OCI-LY3 (cell line): ENCODE data around the gene ELP2.

ENCODE experiments used
- H2AFZ ChIP-seq: fragments of 200-600, 300-600 bp; shearing (Covaris generic); 2 replicates; pipeline ENCODE4 v1.6.0; 2014; ENCODE audit warnings: antibody characterized with exemption, low read depth, low read length
- H3K27ac ChIP-seq: fragments of 200-600, 300-600 bp; sonication (generic); 2 replicates; pipeline ENCODE4 v1.5.1; 2014; ENCODE audit warnings: mild to moderate bottlenecking, low read length, moderate library complexity, mixed read lengths
- H3K27me3 ChIP-seq: fragments of 200-600, 300-600 bp; sonication (generic); 2 replicates; pipeline ENCODE4 v1.6.1; 2014; ENCODE audit warnings: low read depth, low read length, mixed read lengths
- H3K36me3 ChIP-seq: fragments of 200-600, 300-600 bp; sonication (generic); replicated peaks from 2 replicates; pipeline ENCODE3; 2014; ENCODE audit warnings: low read depth, low read length, mixed read lengths
- H3K4me1 ChIP-seq: fragments of 300-600, 200-600 bp; sonication (generic); 2 replicates; pipeline ENCODE4 v1.6.1; 2014; ENCODE audit warnings: low read length, mixed read lengths
- H3K4me2 ChIP-seq: fragments of 200-600, 300-600 bp; sonication (generic); 2 replicates; pipeline ENCODE4 v1.6.1; 2014; ENCODE audit warnings: low read length, mixed read lengths
- H3K4me3 ChIP-seq: fragments of 300-600, 200-600 bp; sonication (generic); 2 replicates; pipeline ENCODE4 v1.5.1; 2014; ENCODE audit warnings: antibody characterized with exemption, mild to moderate bottlenecking, low read length, moderate library complexity
- H3K79me2 ChIP-seq: fragments of 300-600, 200-600 bp; shearing (Covaris generic); 2 replicates; pipeline ENCODE4 v1.6.1; 2014; ENCODE audit warnings: mild to moderate bottlenecking, low read length, mixed read lengths
- H3K9ac ChIP-seq: fragments of 300-600, 200-600 bp; shearing (Covaris generic); 2 replicates; pipeline ENCODE4 v1.6.0; 2014; ENCODE audit warnings: mild to moderate bottlenecking, low read length, moderate library complexity
- H3K9me3 ChIP-seq: fragments of 200-600, 300-600 bp; shearing (Covaris generic); 2 replicates; pipeline ENCODE4 v1.6.1; 2014; ENCODE audit warnings: low read length, mixed read lengths; ENCODE audit not compliant: insufficient read depth
- H4K20me1 ChIP-seq: fragments of 200-600, 300-600 bp; sonication (generic); 2 replicates; pipeline ENCODE4 v1.6.1; 2016; ENCODE audit warnings: low read length, mixed read lengths; ENCODE audit not compliant: insufficient read depth
- EZH2phosphoT487 ChIP-seq: fragments of 200-600 bp; shearing (Covaris generic); IDR thresholded peaks from 2 replicates; pipeline ENCODE4 v1.6.1; 2018; ENCODE audit warnings: antibody characterized with exemption, mixed run types, low read depth
- TF ChIP-seq, protein P1 (sequence below): fragments of 200-600, 300-600 bp; sonication (generic); IDR thresholded peaks from 2 replicates; pipeline ENCODE4 v1.5.1; 2014; ENCODE audit warnings: antibody characterized with exemption, low read length, low read depth

Gene ELP2

GRCh38 chr18:36191711-36192110 is 62.0 kb downstream of the ELP2 start:
- Histone ChIP-seq H3K9ac (no peak overlapping the region), H3K79me2 (no peaks in the 10 kb centered on the region), H3K4me2 (no peak overlapping the region), H3K4me3 (no peak overlapping the region), H4K20me1 (no peaks in the 10 kb centered on the region), H2AFZ (no peak overlapping the region), H3K9me3 (no peaks in the 10 kb centered on the region), H3K27me3 (peaks cover 18% of the 10 kb centered on the region), H3K4me1 (peaks cover 11% of the 10 kb centered on the region), H3K27ac (no peak overlapping the region), H3K36me3 (no peaks in the 10 kb centered on the region)
- TF ChIP-seq EZH2phosphoT487, result no peak
- TF ChIP-seq, protein P1, sequence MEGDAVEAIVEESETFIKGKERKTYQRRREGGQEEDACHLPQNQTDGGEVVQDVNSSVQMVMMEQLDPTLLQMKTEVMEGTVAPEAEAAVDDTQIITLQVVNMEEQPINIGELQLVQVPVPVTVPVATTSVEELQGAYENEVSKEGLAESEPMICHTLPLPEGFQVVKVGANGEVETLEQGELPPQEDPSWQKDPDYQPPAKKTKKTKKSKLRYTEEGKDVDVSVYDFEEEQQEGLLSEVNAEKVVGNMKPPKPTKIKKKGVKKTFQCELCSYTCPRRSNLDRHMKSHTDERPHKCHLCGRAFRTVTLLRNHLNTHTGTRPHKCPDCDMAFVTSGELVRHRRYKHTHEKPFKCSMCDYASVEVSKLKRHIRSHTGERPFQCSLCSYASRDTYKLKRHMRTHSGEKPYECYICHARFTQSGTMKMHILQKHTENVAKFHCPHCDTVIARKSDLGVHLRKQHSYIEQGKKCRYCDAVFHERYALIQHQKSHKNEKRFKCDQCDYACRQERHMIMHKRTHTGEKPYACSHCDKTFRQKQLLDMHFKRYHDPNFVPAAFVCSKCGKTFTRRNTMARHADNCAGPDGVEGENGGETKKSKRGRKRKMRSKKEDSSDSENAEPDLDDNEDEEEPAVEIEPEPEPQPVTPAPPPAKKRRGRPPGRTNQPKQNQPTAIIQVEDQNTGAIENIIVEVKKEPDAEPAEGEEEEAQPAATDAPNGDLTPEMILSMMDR, result no peak

- Histone ChIP-seq H3K9me3 (no peaks in the 10 kb centered on the region), H3K36me3 (no peaks in the 10 kb centered on the region), H3K4me2 (no peak overlapping the region), H2AFZ (no peak overlapping the region), H3K27ac (no peak overlapping the region), H3K4me3 (no peak overlapping the region), H3K27me3 (no peaks in the 10 kb centered on the region), H3K79me2 (no peaks in the 10 kb centered on the region), H3K4me1 (no peaks in the 10 kb centered on the region), H3K9ac (no peak overlapping the region), H4K20me1 (no peaks in the 10 kb centered on the region)
- TF ChIP-seq, protein P1, result no peak
- no peak for TF ChIP-seq EZH2phosphoT487
These were observed 65.1 kb downstream of the ELP2 start for GRCh38 chr18:36194600-36195315.

- H2AFZ ChIP-seq, result no peak overlapping the region
- H3K4me1 ChIP-seq, result no peaks in the 10 kb centered on the region
- H3K4me3 ChIP-seq, result no peak overlapping the region
- no peak overlapping the region for H3K9ac ChIP-seq
- no peaks in the 10 kb centered on the region for H3K9me3 ChIP-seq
- no peak overlapping the region for H3K4me2 ChIP-seq
- no peaks in the 10 kb centered on the region for H4K20me1 ChIP-seq
- H3K27me3 ChIP-seq, result no peaks in the 10 kb centered on the region
- no peaks in the 10 kb centered on the region for H3K36me3 ChIP-seq
- H3K79me2 ChIP-seq, result no peaks in the 10 kb centered on the region
- no peak overlapping the region for H3K27ac ChIP-seq
- TF ChIP-seq EZH2phosphoT487, result no peak
- TF ChIP-seq, protein P1, result no peak
These were observed 65.9 kb downstream of the ELP2 start for GRCh38 chr18:36195427-36196122.

GRCh38 chr18:36196238-36196995 is 66.7 kb downstream of the ELP2 start:
- Histone ChIP-seq H3K9me3 (no peaks in the 10 kb centered on the region), H3K9ac (no peak overlapping the region), H3K36me3 (no peaks in the 10 kb centered on the region), H3K4me3 (no peak overlapping the region), H3K4me2 (no peak overlapping the region), H4K20me1 (no peaks in the 10 kb centered on the region), H3K79me2 (no peaks in the 10 kb centered on the region), H3K4me1 (no peaks in the 10 kb centered on the region), H3K27me3 (no peaks in the 10 kb centered on the region), H2AFZ (no peak overlapping the region), H3K27ac (no peak overlapping the region)
- TF ChIP-seq, protein P1, result no peak
- no peak for TF ChIP-seq EZH2phosphoT487
